HEK293 (cell line): Measurements from ENCODE around the gene UCMA.

Source experiments
- CTCF ChIA-PET: fragments of 350-600 bp; formaldehyde crosslinking; extraction: SDS; loops from one replicate; lab custom pipeline; 2021; ENCODE audit warnings: antibody characterized with exemption; lab: Yijun Ruan, JAX
- POLR2A ChIA-PET: fragments of 300-600 bp; formaldehyde crosslinking; extraction: SDS; loops from one replicate; lab custom pipeline; 2020; ENCODE audit warnings: antibody characterized with exemption, inconsistent platforms; lab: Yijun Ruan, JAX
- H3K27ac ChIP-seq: fragments of 200-500 bp; sonication (Bioruptor generic); 2 replicates; pipeline ENCODE4 v1.5.1; 2014; ENCODE audit warnings: low read depth, low read length, control low read depth, inconsistent platforms; ENCODE audit errors: extremely low read depth
- H3K36me3 ChIP-seq, 2 experiments: fragments of 200-500 bp in 1 of 2; sonication (Bioruptor generic) in 1 of 2; 1 replicate in 1 of 2; 2 replicates in 1 of 2; pipeline ENCODE4 v1.5.1; 2014 to 2017; ENCODE audit warnings: inconsistent platforms in 2 of 2, low read length in 2 of 2; ENCODE audit not compliant: control insufficient read depth in 2 of 2, insufficient read depth in 1 of 2
- H3K4me1 ChIP-seq: fragments of 200-500 bp; sonication (Bioruptor generic); 2 replicates; pipeline ENCODE4 v1.5.1; 2014; ENCODE audit warnings: mild to moderate bottlenecking, low read length, inconsistent platforms; ENCODE audit not compliant: control insufficient read depth, insufficient read depth
- H3K4me3 ChIP-seq: 2 replicates; pipeline ENCODE4 v1.5.1; 2011; ENCODE audit warnings: low read depth, mild to moderate bottlenecking, control low read depth, low read length, moderate library complexity
- H3K9me3 ChIP-seq: fragments of 200-500 bp; sonication (Bioruptor generic); 2 replicates; pipeline ENCODE4 v1.5.1; 2014; ENCODE audit warnings: low read depth, low read length, inconsistent platforms; ENCODE audit not compliant: control insufficient read depth, insufficient read depth
- ELK4 ChIP-seq: IDR thresholded peaks from 2 replicates; pipeline ENCODE4 v1.6.1; 2011; ENCODE audit warnings: mild to moderate bottlenecking, low read depth, low read length, borderline replicate concordance
- RBAK ChIP-seq: fragments of 450-650 bp; formaldehyde crosslinking; IDR thresholded peaks from 2 replicates; pipeline ENCODE4 v1.5.1; 2016; ENCODE audit warnings: missing biosample characterization, missing genetic modification characterization
- SCRT2 ChIP-seq: fragments of 450-650 bp; formaldehyde crosslinking; IDR thresholded peaks from 2 replicates; pipeline ENCODE4 v1.5.1; 2016; ENCODE audit warnings: missing biosample characterization, missing genetic modification characterization
- SP3 ChIP-seq: fragments of 450-650 bp; formaldehyde crosslinking; IDR thresholded peaks from 2 replicates; pipeline ENCODE4 v1.5.1; 2016; ENCODE audit warnings: missing biosample characterization, missing genetic modification characterization
- ZNF391 ChIP-seq: fragments of 450-650 bp; formaldehyde crosslinking; IDR thresholded peaks from 2 replicates; pipeline ENCODE4 v1.5.1; 2016; ENCODE audit warnings: low read depth, missing biosample characterization, missing genetic modification characterization, borderline replicate concordance
- ZNF423 ChIP-seq: fragments of 450-650 bp; formaldehyde crosslinking; IDR thresholded peaks from 2 replicates; pipeline ENCODE4 v1.5.1; 2016; ENCODE audit warnings: missing biosample characterization, missing genetic modification characterization
- ZNF449 ChIP-seq: fragments of 450-650 bp; formaldehyde crosslinking; IDR thresholded peaks from 2 replicates; pipeline ENCODE4 v1.5.1; 2017; ENCODE audit warnings: missing biosample characterization, mild to moderate bottlenecking, missing genetic modification characterization, moderate library complexity
- ZNF555 ChIP-seq: fragments of 450-650 bp; formaldehyde crosslinking; conservative IDR thresholded peaks from 2 replicates; pipeline ENCODE4 v1.5.1; 2017; ENCODE audit warnings: missing biosample characterization, mild to moderate bottlenecking, missing genetic modification characterization, inconsistent platforms
- ZNF558 ChIP-seq: fragments of 450-650 bp; formaldehyde crosslinking; IDR thresholded peaks from 2 replicates; pipeline ENCODE4 v1.5.1; 2016; ENCODE audit warnings: missing biosample characterization, missing genetic modification characterization
- ZNF654 ChIP-seq: fragments of 450-650 bp; formaldehyde crosslinking; IDR thresholded peaks from 2 replicates; pipeline ENCODE4 v1.5.1; 2016; ENCODE audit warnings: low read depth, missing biosample characterization, missing genetic modification characterization
- ZNF658 ChIP-seq: fragments of 450-650 bp; formaldehyde crosslinking; IDR thresholded peaks from 2 replicates; pipeline ENCODE4; 2016; ENCODE audit warnings: missing biosample characterization, missing genetic modification characterization
- ZNF704 ChIP-seq: fragments of 450-650 bp; formaldehyde crosslinking; IDR thresholded peaks from 2 replicates; pipeline ENCODE4 v1.5.1; 2016; ENCODE audit warnings: missing biosample characterization, missing genetic modification characterization
- TF ChIP-seq, protein P1 (sequence below): fragments of 450-650 bp; formaldehyde crosslinking; IDR thresholded peaks from 2 replicates; pipeline ENCODE4 v1.5.1; 2016; ENCODE audit warnings: missing biosample characterization, missing genetic modification characterization, borderline replicate concordance

UCMA gene

GRCh38 chr10:13206546-13207443 lies 27.4 kb downstream of the UCMA start:
- TF ChIP-seq RBAK (tag by site-specific recombination) (no peak), ZNF654 (peak; percentile 29)
- Histone ChIP-seq H3K27ac (no peak overlapping the region), H3K4me1 (no peaks in the 10 kb centered on the region), H3K9me3 (no peaks in the 10 kb centered on the region), H3K36me3 (peaks cover 41 to 88% of the 10 kb centered on the region in 2 experiments), H3K4me3 (no peak overlapping the region)
- ChIA-PET POLR2A (no interaction called here), CTCF (interaction anchor here (0.6 to 1.8 kb wide), 6 partner anchors 12 to 488 kb away, joined by 3 to 16 read pairs (median 4); no protein-coding TSS in a partner anchor)

DNA sequence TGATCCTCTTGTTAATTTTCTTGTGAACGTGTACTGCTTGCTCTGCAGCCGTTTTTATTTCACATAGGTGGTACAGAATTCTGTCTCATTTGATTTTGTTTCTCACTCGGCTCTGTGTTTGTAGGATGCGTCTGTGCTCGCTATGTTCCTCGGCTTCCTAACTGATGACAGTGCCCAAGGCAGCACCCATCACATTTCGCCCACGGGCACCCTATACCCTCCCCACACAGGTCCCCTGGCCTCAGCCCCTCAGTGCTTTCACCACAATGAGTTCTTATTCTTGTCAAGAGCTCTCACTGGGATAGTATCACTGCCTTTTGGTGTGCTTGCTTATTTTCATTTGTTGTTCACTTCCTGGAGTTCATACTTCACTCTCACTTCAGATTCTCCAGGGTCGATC lies 28.1 kb downstream of the UCMA start:
- Histone ChIP-seq H3K36me3 (peaks cover 37 to 89% of the 10 kb centered on the region in 2 experiments), H3K27ac (no peak overlapping the region), H3K4me1 (no peaks in the 10 kb centered on the region), H3K4me3 (no peak overlapping the region), H3K9me3 (no peaks in the 10 kb centered on the region)
- no peak for TF ChIP-seq ZNF558 (tag by site-specific recombination)
- no peak for TF ChIP-seq ZNF391 (tag by site-specific recombination)
- no peak for TF ChIP-seq ZNF423 (tag by site-specific recombination)
- no peak for TF ChIP-seq SP3 (tag by site-specific recombination)
- TF ChIP-seq SCRT2 (tag by site-specific recombination): no peak
- TF ChIP-seq RBAK (tag by site-specific recombination): no peak
- TF ChIP-seq ZNF658 (tag by site-specific recombination): no peak
- TF ChIP-seq, protein P1, sequence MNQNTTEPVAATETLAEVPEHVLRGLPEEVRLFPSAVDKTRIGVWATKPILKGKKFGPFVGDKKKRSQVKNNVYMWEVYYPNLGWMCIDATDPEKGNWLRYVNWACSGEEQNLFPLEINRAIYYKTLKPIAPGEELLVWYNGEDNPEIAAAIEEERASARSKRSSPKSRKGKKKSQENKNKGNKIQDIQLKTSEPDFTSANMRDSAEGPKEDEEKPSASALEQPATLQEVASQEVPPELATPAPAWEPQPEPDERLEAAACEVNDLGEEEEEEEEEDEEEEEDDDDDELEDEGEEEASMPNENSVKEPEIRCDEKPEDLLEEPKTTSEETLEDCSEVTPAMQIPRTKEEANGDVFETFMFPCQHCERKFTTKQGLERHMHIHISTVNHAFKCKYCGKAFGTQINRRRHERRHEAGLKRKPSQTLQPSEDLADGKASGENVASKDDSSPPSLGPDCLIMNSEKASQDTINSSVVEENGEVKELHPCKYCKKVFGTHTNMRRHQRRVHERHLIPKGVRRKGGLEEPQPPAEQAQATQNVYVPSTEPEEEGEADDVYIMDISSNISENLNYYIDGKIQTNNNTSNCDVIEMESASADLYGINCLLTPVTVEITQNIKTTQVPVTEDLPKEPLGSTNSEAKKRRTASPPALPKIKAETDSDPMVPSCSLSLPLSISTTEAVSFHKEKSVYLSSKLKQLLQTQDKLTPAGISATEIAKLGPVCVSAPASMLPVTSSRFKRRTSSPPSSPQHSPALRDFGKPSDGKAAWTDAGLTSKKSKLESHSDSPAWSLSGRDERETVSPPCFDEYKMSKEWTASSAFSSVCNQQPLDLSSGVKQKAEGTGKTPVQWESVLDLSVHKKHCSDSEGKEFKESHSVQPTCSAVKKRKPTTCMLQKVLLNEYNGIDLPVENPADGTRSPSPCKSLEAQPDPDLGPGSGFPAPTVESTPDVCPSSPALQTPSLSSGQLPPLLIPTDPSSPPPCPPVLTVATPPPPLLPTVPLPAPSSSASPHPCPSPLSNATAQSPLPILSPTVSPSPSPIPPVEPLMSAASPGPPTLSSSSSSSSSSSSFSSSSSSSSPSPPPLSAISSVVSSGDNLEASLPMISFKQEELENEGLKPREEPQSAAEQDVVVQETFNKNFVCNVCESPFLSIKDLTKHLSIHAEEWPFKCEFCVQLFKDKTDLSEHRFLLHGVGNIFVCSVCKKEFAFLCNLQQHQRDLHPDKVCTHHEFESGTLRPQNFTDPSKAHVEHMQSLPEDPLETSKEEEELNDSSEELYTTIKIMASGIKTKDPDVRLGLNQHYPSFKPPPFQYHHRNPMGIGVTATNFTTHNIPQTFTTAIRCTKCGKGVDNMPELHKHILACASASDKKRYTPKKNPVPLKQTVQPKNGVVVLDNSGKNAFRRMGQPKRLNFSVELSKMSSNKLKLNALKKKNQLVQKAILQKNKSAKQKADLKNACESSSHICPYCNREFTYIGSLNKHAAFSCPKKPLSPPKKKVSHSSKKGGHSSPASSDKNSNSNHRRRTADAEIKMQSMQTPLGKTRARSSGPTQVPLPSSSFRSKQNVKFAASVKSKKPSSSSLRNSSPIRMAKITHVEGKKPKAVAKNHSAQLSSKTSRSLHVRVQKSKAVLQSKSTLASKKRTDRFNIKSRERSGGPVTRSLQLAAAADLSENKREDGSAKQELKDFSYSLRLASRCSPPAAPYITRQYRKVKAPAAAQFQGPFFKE: no peak
- TF ChIP-seq ZNF449 (tag by site-specific recombination): no peak
- no peak for TF ChIP-seq ELK4
- no peak for TF ChIP-seq ZNF704 (tag by site-specific recombination)
- no peak for TF ChIP-seq ZNF555 (tag by site-specific recombination)
- POLR2A ChIA-PET: no interaction called here
- CTCF ChIA-PET: interaction anchor here (0.6 to 1.8 kb wide), 5 partner anchors 12 to 488 kb away, joined by 3 to 16 read pairs (median 4); no protein-coding TSS in a partner anchor
